LoVo (cell line): ENCODE results near the gene SSMEM1.
"Not testable (repeated sequence)": the region's sequence is repeated elsewhere in the genome, so short reads cannot be mapped to it uniquely, and the experiment has no call there.

Experiments
- DNase-seq: peaks from one replicate; pipeline ENCODE4 v3.0.0-alpha.2; 2016; ENCODE audit warnings: low spot score

SSMEM1 gene

GRCh38 chr7:130207642-130208041, at the start of gene SSMEM1:
Gene SSMEM1, plus strand, starts transcription at chr7:130207860. Its CDS starts 51 bp downstream, at chr7:130207911.
- no peak for DNase-seq

- DNase-seq: no peak
These were observed 47.6 kb upstream of the SSMEM1 start for GRCh38 chr7:130160023-130160422.

- no peak for DNase-seq
These were observed 47.2 kb upstream of the SSMEM1 start for GRCh38 chr7:130160455-130160854.

GRCh38 chr7:130162196-130162595, 45.5 kb upstream of the SSMEM1 start:
- DNase-seq: no peak

- no peak for DNase-seq
These were observed 33.3 kb upstream of the SSMEM1 start for GRCh38 chr7:130174237-130174959.

- DNase-seq: no peak
These were observed 29.4 kb upstream of the SSMEM1 start for GRCh38 chr7:130178251-130178650.

GRCh38 chr7:130179631-130180030, 28.0 kb upstream of the SSMEM1 start:
- no peak for DNase-seq

GRCh38 chr7:130180571-130181262, 26.9 kb upstream of the SSMEM1 start:
- DNase-seq: no peak

- no peak for DNase-seq
These were observed 26.4 kb upstream of the SSMEM1 start for GRCh38 chr7:130181263-130181605.

- no peak for DNase-seq
These were observed 24.7 kb upstream of the SSMEM1 start for GRCh38 chr7:130182990-130183389.

- DNase-seq: not testable (repeated sequence)
These were observed 23.3 kb upstream of the SSMEM1 start for GRCh38 chr7:130184349-130184748.

GRCh38 chr7:130187360-130187759, 20.3 kb upstream of the SSMEM1 start:
- DNase-seq: no peak

GRCh38 chr7:130189343-130189742, 18.3 kb upstream of the SSMEM1 start:
- no peak for DNase-seq

- DNase-seq: no peak
These were observed 15.9 kb upstream of the SSMEM1 start for GRCh38 chr7:130191791-130192190.

- no peak for DNase-seq
These were observed 12.3 kb upstream of the SSMEM1 start for GRCh38 chr7:130195396-130195795.

- DNase-seq: no peak
These were observed 11.2 kb upstream of the SSMEM1 start for GRCh38 chr7:130196476-130196875.

GRCh38 chr7:130197094-130197493, 10.6 kb upstream of the SSMEM1 start:
- DNase-seq: no peak

- DNase-seq: no peak
These were observed 5.9 kb upstream of the SSMEM1 start for GRCh38 chr7:130201796-130202195.

- DNase-seq: peak; percentile 100
These were observed 2.3 kb upstream of the SSMEM1 start, which contains the start of gene TMEM209 for GRCh38 chr7:130205084-130205947. Gene TMEM209, minus strand, starts transcription at chr7:130205406. Its CDS starts 31 bp downstream, at chr7:130205375.

GRCh38 chr7:130207033-130207432, 627 bp upstream of the SSMEM1 start:
- DNase-seq: no peak

GRCh38 chr7:130208516-130208915, 856 bp downstream of the SSMEM1 start:
- no peak for DNase-seq

GRCh38 chr7:130210181-130210935, 2.7 kb downstream of the SSMEM1 start:
- DNase-seq: no peak
